LNCAP (cell line): ENCODE measurements around the gene RHBDD1.

Experiments
- CTCF ChIP-seq: fragments of 450-650 bp; IDR thresholded peaks from 2 replicates; pipeline ENCODE4 v1.5.1; 2017; ENCODE audit warnings: mild to moderate bottlenecking

The RHBDD1 gene

GRCh38 chr2:226797289-226797988 is 38.4 kb upstream of the RHBDD1 start:
- no peak for TF ChIP-seq CTCF

DNA sequence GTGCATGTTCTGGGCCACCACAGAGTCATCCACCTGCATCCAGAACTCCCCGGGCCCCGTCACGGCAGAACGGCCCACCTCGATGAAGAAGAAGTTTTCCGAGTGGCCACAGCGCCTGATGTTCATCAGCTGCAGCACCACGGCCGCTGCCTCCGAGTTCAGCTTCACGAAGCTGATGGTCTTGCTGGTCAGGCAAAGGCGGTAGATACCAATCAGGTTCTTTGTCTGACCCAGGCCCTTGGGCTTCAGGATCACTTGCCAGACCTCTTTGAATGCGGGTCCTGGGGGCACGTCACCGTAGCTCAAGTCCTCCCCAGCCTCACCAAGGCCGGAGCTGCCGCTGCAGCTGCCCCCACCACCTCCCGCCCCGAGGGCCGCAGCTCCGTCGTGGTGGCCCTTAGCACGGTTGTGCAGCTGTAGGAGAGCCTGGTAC is 37.8 kb upstream of the RHBDD1 start:
- no peak for TF ChIP-seq CTCF

DNA sequence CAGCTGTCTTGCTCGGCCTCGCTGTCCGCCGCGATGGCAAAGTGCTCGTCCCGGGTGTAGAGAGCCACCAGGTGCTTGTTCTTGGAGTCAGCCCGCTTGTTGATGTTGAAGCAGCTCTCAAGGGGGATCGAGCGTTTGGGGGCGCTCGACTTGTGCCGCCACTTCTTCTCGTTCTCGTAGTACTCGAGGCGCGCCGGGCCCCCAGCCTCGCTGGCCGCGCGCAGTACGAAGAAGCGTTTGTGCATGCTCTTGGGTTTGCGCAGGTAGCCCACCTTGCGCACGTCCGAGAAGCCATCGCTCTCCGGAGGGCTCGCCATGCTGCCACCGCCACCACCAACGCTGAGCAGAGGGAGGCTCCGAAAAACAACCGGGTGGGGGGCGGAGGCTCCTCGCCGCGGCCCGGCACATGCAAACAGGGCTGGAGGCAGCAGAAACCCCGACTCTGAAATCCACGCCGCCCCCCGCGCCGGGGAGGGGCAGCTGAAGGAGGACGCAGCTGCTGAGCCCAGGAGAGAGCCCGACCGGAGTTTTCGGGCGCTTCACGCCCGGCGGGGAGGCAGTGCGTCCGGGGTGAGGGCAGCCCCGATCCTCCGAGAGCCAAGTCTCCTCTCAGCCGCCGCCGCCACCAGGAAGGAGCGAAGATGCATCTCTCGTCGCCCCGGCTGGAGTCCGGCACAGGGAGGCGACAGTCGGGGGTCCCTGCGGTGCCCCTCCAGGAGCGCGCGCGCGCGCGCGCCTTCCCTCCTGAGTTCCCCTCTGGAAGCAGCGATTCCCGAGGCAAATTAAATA is 37.2 kb upstream of the RHBDD1 start:
- no peak for TF ChIP-seq CTCF

GRCh38 chr2:226799211-226799975 is 36.5 kb upstream of the RHBDD1 start, which contains the start of gene IRS1:
Gene IRS1 (minus strand): TSS chr2:226799820. CDS start chr2:226798738, 1,082 bp downstream.
- TF ChIP-seq CTCF = no peak; the same call in 1 of the 2 replicates

- TF ChIP-seq CTCF = peak; percentile 60; the same call in 1 of the 2 replicates
Measured at GRCh38 chr2:226799976-226800940, 35.6 kb upstream of the RHBDD1 start.

GRCh38 chr2:226800941-226801784 is 34.7 kb upstream of the RHBDD1 start:
- no peak for TF ChIP-seq CTCF
